MM.1S (cell line): ENCODE data around the gene TWF1.
A peak's percentile ranks its signal among the peaks of the same experiment; 100 is the strongest.

Experiments used
- DNase-seq: peaks from one replicate; pipeline ENCODE4 v3.0.0-alpha.2; 2015
- H2AFZ ChIP-seq: fragments of 300-600 bp; sonication (generic); 2 replicates; pipeline ENCODE4 v1.6.0; 2016; ENCODE audit warnings: antibody characterized with exemption, low read length
- H3F3A ChIP-seq: fragments of 300-600 bp; sonication (generic); 2 replicates; pipeline ENCODE4 v1.6.1; 2016; ENCODE audit warnings: mild to moderate bottlenecking, antibody characterized with exemption, low read length, moderate library complexity, mixed read lengths; ENCODE audit not compliant: insufficient read depth
- H3K27ac ChIP-seq: fragments of 300-600 bp; sonication (generic); 2 replicates; pipeline ENCODE4 v1.5.1; 2016; ENCODE audit warnings: mild to moderate bottlenecking, low read length
- H3K27me3 ChIP-seq: fragments of 300-600 bp; sonication (generic); replicated peaks from 2 replicates; pipeline ENCODE4 v1.6.0; 2016; ENCODE audit warnings: low read length; ENCODE audit not compliant: insufficient read depth
- H3K36me3 ChIP-seq: fragments of 300-600 bp; sonication (generic); replicated peaks from 2 replicates; pipeline ENCODE4 v1.6.1; 2016; ENCODE audit warnings: mild to moderate bottlenecking, low read length, mixed read lengths; ENCODE audit not compliant: insufficient read depth
- H3K4me1 ChIP-seq: fragments of 300-600 bp; sonication (generic); 2 replicates; pipeline ENCODE4 v1.6.1; 2016; ENCODE audit warnings: low read length, mixed read lengths
- H3K4me2 ChIP-seq: fragments of 300-600 bp; sonication (generic); 2 replicates; pipeline ENCODE4 v1.6.0; 2016; ENCODE audit warnings: low read depth, low read length
- H3K4me3 ChIP-seq: fragments of 300-600 bp; sonication (generic); 2 replicates; pipeline ENCODE4 v1.5.1; 2016; ENCODE audit warnings: low read length, mixed read lengths
- H3K79me2 ChIP-seq: fragments of 300-600 bp; sonication (generic); 2 replicates; pipeline ENCODE4 v1.6.1; 2016; ENCODE audit warnings: mixed run types, low read length, mixed read lengths
- H3K9ac ChIP-seq: fragments of 300-600 bp; sonication (generic); 2 replicates; pipeline ENCODE4 v1.6.1; 2016; ENCODE audit warnings: low read length, mixed read lengths
- H3K9me2 ChIP-seq: fragments of 300-600 bp; sonication (generic); replicated peaks from 2 replicates; pipeline ENCODE4 v1.6.1; 2016; ENCODE audit warnings: mild to moderate bottlenecking, low read length, mixed read lengths; ENCODE audit not compliant: insufficient read depth
- H3K9me3 ChIP-seq: fragments of 300-600 bp; sonication (generic); replicated peaks from 2 replicates; pipeline ENCODE4 v1.6.1; 2016; ENCODE audit warnings: mild to moderate bottlenecking, low read length, mixed read lengths; ENCODE audit not compliant: insufficient read depth
- H4K20me1 ChIP-seq: fragments of 300-600 bp; sonication (generic); 2 replicates; pipeline ENCODE4 v1.6.1; 2016; ENCODE audit warnings: mild to moderate bottlenecking, low read length, moderate library complexity, mixed read lengths; ENCODE audit not compliant: insufficient read depth
- EZH2 ChIP-seq: fragments of 300-600 bp; sonication (generic); optimal IDR thresholded peaks from 2 replicates; pipeline ENCODE3; 2017; ENCODE audit warnings: low read depth, mild to moderate bottlenecking, antibody characterized with exemption, low read length, mixed read lengths
- EZH2phosphoT487 ChIP-seq: fragments of 300-600 bp; sonication (generic); IDR thresholded peaks from 2 replicates; pipeline ENCODE4 v1.6.1; 2018; ENCODE audit warnings: antibody characterized with exemption, low read length
- TF ChIP-seq, protein P1 (sequence below): fragments of 300-600 bp; sonication (generic); IDR thresholded peaks from 2 replicates; pipeline ENCODE4 v1.5.1; 2016; ENCODE audit warnings: antibody characterized with exemption, low read length, mixed read lengths

Gene TWF1

DNA sequence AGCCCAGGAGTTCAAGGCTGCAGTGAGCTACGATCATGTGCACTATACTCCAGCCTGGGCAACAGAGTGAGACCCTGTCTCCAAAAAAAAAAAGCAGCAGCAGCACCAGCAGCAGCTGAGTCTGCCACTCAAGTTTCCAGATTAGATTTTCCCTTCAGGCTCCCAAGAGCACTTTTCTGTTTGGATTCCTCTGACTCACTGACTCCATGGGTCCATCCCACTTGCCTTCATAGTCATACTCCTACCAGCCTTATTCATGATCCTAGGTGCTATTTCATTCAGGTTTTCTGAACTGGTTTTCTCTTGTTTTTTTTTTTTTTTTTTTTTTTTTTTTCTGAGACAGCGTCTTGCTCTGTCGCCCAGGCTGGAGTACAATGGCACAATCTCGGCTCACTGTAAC is 6.8 kb upstream of the TWF1 start:
- TF ChIP-seq, protein P1, sequence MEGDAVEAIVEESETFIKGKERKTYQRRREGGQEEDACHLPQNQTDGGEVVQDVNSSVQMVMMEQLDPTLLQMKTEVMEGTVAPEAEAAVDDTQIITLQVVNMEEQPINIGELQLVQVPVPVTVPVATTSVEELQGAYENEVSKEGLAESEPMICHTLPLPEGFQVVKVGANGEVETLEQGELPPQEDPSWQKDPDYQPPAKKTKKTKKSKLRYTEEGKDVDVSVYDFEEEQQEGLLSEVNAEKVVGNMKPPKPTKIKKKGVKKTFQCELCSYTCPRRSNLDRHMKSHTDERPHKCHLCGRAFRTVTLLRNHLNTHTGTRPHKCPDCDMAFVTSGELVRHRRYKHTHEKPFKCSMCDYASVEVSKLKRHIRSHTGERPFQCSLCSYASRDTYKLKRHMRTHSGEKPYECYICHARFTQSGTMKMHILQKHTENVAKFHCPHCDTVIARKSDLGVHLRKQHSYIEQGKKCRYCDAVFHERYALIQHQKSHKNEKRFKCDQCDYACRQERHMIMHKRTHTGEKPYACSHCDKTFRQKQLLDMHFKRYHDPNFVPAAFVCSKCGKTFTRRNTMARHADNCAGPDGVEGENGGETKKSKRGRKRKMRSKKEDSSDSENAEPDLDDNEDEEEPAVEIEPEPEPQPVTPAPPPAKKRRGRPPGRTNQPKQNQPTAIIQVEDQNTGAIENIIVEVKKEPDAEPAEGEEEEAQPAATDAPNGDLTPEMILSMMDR: no peak
- TF ChIP-seq EZH2phosphoT487: no peak
- TF ChIP-seq EZH2: no peak
- H3K9ac ChIP-seq: no peak overlapping the region
- H3K9me3 ChIP-seq: no peaks in the 10 kb centered on the region
- H3K27me3 ChIP-seq: no peaks in the 10 kb centered on the region
- H3K4me1 ChIP-seq: no peaks in the 10 kb centered on the region
- no peaks in the 10 kb centered on the region for H3K79me2 ChIP-seq
- DNase-seq: no peak
- H3K4me3 ChIP-seq: no peak overlapping the region
- no peak overlapping the region for H2AFZ ChIP-seq
- no peak overlapping the region for H3K27ac ChIP-seq
- H3F3A ChIP-seq: no peaks in the 10 kb centered on the region
- H3K36me3 ChIP-seq: no peaks in the 10 kb centered on the region
- H4K20me1 ChIP-seq: no peaks in the 10 kb centered on the region
- H3K9me2 ChIP-seq: no peaks in the 10 kb centered on the region
- no peak overlapping the region for H3K4me2 ChIP-seq

DNA sequence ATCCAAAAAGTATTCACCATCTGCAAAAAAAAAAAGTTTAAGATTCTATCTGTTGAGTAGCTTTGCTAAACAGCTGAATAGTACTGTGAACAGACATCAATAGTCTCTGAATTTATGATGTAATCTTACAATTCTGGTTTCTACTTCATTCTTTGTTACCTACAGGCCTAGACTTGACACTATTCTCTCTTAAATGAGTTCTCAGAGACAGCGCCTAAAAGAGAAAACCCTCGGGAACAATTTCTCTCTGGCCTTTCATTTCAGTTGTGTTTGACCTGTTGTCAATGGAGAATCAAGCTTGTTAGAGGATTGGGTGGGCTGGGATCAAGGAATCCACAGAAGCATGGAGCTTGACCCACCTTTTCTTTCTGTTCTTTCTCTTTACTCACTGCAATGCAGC is 5.9 kb upstream of the TWF1 start:
- Histone ChIP-seq H3K4me1 (0 out of 2 replicates have a peak, but pooled peaks cover 4% of the 10 kb centered on the region), H3K4me2 (no peak overlapping the region), H3K79me2 (no peaks in the 10 kb centered on the region), H3K36me3 (no peaks in the 10 kb centered on the region), H3K9me3 (no peaks in the 10 kb centered on the region), H2AFZ (no peak overlapping the region), H3K27ac (no peak overlapping the region), H3K27me3 (no peaks in the 10 kb centered on the region), H3K9me2 (no peaks in the 10 kb centered on the region), H3F3A (no peaks in the 10 kb centered on the region), H4K20me1 (no peaks in the 10 kb centered on the region), H3K9ac (no peak overlapping the region), H3K4me3 (no peak overlapping the region)
- no peak for DNase-seq
- TF ChIP-seq EZH2 (no peak), EZH2phosphoT487 (no peak)
- TF ChIP-seq, protein P1: no peak

DNA sequence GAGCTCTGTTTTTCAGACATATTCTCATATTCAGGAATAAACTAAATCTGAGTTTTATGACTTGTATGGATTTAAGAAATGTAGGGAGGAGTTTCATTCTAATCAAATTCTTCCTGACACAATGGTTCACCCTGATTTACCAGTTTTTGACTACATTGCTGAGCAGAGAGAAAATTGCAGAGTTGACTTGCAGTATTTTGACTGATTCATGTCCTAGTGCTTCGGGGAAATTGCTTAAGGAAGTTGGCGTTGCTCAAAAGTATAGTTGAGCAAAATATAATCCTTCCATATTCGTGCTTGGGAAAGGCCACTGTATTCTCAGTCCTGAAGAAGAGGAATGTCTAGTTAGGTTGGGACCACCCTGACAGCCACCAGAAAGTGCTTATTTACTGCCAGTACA is 1.3 kb upstream of the TWF1 start:
- no peaks in the 10 kb centered on the region for H3K27me3 ChIP-seq
- no peak for DNase-seq
- H3K9ac ChIP-seq: no peak overlapping the region
- 0 out of 2 replicates have a peak overlapping the region, but pooled peaks have one; percentile 67 for H2AFZ ChIP-seq
- no peaks in the 10 kb centered on the region for H3K9me3 ChIP-seq
- H3K4me1 ChIP-seq: peaks cover 10% of the 10 kb centered on the region; the same call in 1 of the 2 replicates
- no peaks in the 10 kb centered on the region for H4K20me1 ChIP-seq
- H3K27ac ChIP-seq: no peak overlapping the region
- TF ChIP-seq EZH2 (no peak), EZH2phosphoT487 (no peak)
- TF ChIP-seq, protein P1: no peak
- H3K36me3 ChIP-seq: 0 out of 2 replicates have a peak, but pooled peaks cover 8% of the 10 kb centered on the region
- peaks cover 35% of the 10 kb centered on the region for H3K79me2 ChIP-seq
- H3K9me2 ChIP-seq: no peaks in the 10 kb centered on the region
- H3K4me2 ChIP-seq: no peak overlapping the region
- H3F3A ChIP-seq: no peaks in the 10 kb centered on the region
- H3K4me3 ChIP-seq: no peak overlapping the region
